NCI-H82 treated with DMSO at 0.1 percent for 48 hours (cell line): ENCODE data around the gene CCN5.
A peak's percentile ranks its signal among the peaks of the same experiment; 100 is the strongest.
"Not testable (repeated sequence)": the region's sequence is repeated elsewhere in the genome, so short reads cannot be mapped to it uniquely, and the experiment has no call there.

ENCODE experiments used
- DNase-seq: peaks from one replicate; lab custom pipeline; 2025; ENCODE audit not compliant: unreplicated experiment; lab: John Stamatoyannopoulos, UW

The CCN5 gene, protein sequence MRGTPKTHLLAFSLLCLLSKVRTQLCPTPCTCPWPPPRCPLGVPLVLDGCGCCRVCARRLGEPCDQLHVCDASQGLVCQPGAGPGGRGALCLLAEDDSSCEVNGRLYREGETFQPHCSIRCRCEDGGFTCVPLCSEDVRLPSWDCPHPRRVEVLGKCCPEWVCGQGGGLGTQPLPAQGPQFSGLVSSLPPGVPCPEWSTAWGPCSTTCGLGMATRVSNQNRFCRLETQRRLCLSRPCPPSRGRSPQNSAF

DNA sequence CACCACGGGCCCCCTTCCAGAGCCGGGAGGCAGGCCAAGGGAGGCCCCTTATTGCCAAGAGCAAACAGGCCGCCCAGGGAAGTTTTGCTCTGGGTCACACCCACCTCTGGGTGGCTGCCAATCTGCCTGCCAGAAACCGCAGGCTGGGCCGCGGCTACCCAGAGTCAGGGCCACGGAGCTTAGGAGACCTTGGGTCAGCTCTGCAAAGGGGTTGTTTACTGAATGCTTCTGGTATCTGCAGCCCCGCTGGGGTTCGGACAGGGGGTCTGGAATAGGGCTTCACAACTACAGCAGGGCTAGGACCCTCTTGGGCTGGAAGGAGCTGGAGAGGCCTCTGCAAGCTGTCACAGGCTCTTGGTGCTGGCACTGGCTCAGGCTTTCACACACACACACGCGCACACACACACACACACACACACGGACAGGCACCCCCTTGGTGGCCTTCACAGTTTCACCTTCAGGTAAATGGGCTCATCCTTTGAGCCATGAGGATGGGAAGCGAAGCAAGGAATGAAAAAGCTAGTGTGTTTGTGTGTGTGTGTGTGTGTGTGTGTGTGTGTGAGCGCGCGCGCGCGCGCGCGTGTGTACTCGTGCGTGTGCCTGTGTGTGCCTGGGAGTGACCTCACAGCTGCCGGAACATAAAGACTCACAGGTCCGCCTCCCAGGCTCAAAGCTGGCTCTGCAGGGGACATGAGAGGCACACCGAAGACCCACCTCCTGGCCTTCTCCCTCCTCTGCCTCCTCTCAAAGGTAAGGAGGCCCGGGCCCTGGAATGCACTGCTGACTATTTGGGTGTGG is at the start of gene CCN5:
Gene CCN5 (plus strand): TSS at position 669 of the 798 bp plus-strand sequence. CDS start 22 bp downstream, at position 691.
- no peak for DNase-seq

DNA sequence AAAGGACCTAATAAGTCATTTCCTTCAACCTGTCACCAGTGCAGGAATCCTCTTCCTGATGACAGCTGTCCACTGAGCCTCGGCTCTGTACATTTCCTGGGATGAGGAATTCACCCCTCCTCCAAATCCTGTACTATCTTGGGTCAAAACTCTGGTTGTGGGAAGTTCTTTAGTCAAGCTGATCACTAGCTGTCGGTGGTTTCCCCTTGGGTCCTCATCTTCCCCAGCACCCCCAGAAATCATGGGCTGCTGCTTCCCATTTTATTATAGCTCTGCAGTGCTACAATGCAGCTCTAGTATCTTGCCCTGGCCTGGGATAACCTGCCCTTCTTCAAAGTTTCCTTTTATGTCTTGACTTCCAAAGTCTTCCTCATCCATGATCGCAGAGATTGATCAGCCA is 49.1 kb upstream of the CCN5 start:
- no peak for DNase-seq

DNA sequence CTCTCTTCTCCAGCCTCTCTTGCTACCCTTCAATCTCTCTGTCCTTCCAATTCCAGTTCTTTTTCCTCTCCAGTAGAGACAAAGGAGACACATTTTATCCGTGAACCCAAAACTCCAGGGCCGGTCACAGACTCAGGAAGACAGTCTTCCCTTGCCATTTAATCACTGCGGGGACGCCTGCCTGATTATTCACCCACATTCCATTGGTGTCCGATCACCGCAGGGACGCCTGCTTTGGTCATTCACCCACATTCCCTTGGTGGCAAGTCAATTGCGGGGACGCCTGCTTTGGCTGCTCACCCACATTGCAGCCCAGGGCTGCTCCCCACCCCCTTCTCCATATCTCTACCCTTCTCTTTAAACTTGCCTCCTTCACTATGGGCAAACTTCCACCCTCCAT is 44.3 kb upstream of the CCN5 start:
- DNase-seq, result not testable (repeated sequence)

DNA sequence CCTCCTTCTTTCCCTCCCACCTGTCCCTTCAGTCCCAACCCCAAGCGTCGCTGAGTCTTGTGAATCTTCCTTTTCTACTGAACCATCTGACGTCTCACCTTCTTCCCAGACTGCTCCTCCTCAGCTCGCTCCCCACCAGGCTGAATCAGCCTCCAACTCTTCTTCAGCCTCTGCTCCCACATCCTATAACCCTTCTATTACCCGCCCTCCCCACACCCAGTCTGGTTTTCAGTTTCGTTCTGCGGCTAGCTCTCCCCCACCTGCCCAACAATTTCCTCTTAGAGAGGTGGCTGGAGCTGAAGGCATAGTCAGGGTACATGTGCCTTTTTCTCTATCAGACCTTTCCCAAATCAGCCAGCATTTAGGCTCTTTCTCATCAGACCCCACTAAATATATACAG is 43.6 kb upstream of the CCN5 start:
- DNase-seq, result not testable (repeated sequence)

DNA sequence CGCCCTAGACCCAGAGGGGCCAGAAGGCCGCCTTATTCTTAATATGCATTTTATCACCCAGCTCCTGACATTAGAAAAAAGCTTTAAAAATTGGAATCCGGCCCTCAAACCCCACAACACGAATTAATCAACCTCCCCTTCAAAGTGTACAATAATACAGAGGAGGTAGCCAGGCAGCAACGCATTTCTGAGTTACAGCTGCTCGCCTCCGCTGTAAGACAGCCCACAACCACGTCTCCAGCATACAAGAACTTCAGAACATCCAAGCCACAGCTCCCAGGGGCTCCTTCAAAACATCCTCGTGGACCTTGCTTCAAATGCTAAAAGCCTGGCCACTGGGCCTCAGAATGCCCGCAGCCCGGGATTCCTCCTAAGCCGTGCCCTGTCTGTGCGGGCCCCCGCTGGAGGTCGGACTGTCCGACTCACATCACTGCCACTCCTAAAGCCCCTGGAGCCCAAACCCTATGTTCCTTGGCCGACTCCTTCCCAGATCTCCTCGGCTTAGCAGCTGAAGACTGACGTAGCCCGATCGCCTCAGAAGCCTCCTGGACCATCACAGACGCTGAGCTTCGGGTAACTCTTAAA is 42.8 kb upstream of the CCN5 start:
- DNase-seq, result not testable (repeated sequence)

DNA sequence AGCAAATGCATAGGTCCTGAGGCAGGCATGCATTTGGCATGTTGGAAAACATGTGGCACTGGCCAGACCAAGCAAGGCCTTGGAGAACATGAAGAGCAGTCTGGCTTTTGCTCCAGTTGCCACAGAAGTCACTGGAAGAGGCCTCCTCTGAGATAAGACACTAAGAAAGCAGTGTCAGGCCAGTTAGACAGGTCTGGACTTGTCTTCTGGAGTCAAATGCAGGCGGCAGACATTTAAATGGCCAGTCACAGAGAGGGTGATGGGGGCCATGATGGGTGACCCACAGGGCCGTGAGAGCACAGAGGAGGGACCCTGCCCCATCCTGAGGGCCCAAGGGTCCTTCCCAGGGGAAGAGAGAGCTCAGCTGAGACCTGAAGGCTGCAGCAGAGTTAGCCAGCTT is 36.9 kb upstream of the CCN5 start:
- no peak for DNase-seq

DNA sequence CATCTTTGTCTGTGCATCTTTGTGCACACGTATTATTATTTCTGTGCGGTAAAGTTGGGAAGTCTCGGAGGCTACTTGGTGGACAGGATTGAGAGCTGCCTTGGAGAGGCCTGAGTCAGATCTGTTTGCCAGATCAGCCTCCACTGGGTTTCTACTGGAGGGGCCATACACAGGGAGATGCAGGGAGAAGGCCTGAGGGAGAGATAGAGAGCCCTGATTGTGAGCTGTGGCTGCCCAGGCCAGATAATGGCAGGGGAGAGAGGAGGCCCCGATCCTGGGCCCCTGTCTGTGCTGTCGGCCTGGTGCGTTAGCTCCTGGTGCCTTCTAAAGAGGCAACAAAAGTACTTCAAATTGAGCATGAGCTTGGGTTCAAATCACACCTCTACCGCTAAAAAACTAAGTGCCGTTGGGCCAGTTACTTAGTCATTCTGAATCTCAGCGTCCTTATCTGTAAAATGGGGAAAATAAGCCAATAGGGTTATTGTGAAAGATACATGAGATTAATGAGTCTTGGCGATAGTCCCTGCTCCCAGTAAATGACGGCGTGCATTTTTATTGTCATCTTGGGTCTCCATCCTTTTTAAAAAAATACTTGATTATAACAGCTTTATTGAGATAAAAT is 36.1 kb upstream of the CCN5 start:
- no peak for DNase-seq

DNA sequence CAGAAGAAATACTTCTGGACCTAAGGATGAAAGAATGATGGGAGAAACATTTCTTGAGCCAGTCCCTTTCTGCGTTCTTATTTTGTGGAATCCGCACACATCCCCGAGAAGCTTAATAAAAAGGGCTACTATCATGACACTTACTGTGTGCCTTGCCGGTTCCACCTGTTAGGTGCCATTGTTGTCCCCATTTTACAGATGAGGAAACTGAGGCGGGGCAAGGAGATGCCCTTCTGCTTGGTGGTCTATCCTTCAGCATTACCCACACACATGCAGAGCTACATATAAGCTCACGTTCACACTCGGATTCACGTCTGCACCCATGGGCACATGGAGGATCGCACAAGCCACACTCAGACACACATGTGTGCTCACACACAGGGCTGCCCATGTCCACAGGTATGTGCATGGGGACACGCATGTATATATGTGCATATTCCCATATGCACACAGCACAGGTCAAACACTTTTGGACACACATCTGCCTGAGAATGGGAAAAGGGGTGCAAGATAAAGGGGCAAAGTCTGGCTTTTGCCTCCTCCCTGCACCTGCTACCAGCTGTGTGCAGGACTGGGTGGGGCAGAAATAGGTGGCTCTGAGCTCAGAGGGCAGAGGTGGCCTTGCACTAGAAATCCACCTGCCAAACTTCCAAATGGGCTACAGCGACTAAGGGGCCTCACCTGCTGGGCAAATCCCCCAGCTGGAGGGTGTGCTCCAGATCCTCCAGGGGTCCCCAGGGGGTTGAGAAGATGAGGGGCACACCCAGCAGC is 33.2 kb upstream of the CCN5 start:
- no peak for DNase-seq

DNA sequence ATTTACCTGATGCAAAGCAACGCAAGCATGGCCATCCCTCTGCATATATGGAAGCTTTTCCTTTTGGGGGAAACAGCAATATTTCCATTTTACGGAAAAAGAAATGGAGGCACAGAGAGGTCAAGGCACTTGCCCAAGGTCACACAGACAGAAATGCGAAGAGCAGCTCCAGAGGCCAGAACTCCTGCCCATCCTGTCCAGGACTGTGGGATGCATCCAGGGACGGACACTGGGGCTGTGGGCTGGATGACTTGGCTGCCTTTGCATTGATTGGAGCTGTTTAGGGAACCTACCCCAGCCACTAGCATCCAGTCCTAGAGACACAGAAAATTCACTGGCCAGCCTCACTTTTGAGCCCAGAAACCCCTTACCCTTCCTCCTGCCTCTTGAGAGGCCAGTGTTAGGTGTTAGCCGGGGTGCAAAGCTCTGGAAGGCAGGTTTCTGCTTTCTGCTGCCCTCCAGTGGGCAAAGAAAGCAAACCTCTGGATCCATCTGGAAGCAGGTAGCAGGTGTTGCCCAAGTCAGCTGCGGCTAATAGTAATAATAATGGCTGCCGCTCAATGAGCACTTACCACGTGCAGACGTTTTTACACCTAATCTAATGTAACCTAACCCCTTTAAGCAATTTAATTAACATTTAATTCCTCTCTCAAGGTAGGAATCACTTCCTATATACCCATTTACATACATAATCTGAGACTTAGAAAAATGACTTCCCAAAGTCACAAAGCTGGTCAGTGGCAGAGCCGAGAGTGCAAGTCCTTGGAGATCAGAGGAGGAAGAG is 31.7 kb upstream of the CCN5 start:
- peak; percentile 28 for DNase-seq

DNA sequence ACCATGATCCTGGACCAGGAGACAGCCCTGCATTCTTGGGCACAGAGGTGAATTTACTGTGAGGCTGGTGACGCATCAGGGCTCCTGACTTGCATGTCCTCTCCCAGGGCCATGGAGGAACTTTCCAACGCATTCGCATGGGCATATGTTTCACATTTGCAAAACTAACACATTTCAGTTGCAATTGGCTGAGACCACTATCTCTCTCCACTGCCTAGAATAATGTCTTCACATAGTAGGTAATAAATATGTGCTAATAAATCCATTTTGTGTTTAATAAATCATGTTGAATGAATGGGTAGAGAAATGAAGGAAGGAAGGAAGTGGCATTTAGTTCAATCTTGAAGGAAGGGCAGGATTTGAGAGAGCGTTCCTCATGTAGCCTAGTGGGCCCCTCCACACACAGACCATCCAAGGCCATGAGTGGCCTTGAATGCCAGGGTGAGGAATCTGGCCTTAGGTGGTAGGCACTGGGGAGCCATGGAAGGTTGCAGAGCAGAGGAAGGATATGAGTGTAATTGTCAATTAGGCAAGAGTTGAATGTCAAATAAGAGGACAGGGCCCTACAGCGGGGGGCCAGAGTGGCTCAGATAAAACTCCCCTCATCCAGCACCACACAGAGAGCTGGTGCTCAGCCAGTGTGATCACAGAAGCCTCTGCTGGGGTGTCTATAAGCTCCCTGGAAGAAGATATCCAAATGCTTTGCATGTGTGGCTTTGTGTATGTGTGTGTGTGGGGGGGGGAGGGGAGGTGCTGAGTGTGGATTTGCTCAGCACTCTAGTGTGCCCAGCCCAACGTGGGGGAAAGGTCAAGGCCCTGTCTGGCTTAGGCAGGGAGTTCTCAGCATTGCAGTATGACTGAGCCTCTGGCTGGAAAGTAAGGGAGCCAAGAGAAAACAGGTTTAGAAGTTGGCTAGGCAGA is 30.9 kb upstream of the CCN5 start:
- no peak for DNase-seq

DNA sequence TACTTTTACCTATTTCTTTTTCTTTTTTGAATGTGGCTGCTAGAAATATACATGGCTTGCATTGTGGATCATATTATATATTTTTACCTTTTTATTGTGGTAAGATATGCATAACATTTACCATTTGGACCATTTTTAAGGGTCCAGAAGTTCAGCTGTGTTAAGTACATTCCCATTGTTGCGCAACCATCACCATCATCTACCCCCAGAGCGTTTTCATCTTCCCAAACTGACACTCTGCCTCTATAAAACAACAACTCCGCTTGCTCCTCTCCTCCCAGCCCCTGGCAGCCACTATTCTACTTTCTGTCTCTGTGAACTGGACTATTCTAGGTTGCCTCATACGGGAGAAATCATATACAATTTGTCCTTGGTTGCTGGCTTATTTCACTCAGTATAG is 28.2 kb upstream of the CCN5 start:
- DNase-seq, result no peak

DNA sequence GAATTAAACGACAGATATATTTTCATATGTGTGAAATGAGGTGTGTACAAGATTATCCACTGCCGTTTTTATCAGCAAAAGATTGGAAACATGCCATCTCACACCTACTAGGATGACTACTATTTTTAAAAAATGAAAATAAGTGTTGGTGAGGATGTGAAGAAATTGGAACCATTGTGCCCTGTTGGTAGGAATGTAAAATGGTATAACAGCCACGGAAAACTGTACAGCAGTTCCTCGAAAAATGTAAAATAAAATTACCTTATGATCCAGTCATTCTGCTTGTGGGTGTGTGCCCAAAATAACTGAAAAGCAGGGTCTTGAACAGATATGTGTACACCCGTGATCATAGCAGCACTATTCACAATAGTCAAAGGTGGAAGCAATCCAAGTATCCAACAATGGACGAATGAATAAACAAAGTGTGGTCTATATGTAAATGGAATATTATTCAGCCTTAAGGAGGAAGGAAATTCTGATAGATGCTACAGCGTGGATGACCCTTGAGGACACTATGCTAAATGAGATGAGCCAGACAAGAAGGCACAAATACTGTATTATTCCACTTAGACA is 27.0 kb upstream of the CCN5 start:
- no peak for DNase-seq

DNA sequence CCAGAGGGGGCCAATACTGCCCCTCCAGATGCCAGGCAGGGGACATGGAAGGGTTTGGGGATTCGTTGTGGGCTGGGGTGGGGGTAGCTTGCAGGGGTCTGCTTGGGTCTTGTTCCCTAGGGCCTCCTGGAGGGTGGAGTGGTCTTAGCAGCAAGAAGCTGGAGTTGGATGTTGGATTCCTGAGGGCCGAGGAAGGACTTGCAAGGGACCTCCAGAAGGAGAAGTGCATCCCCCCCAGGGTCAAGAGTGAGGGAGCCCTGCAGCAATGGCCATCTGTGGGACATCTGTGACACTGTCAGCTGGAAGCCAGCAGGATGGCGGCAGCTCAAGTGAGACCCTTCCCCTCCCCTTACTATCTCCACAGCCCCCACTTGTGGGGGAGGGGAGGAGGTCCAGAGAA is 25.4 kb upstream of the CCN5 start:
- DNase-seq, result no peak

DNA sequence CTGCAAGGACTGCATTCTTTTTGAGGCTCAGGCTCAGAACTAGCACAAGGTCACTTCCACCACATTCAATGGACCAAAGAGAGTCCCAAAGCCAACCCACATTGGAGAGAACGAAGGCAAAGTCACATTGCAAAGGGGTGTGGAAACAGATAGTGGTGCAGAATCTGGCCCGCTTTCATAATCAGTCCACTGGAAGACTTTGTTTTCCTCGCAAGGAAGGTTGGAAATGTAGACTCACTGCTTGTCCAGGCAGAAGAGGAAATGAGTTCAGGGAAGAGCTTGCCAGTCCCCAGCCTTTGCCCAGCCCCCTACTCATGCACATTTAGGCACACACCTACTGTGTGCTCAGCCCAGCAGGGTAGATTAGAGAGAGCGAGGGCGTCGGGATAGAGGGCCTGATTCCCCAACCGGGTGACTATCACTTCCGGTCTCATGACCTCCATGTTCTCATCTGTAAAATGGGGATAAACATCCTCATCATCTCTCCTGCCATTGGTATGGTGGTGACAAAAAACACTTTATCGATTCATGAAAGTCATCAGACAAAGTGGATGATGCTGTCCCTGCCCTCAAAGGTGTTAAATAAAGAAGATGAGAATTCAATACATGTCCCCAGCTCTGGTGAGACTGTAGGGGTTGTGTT is 24.3 kb upstream of the CCN5 start:
- DNase-seq, result no peak

DNA sequence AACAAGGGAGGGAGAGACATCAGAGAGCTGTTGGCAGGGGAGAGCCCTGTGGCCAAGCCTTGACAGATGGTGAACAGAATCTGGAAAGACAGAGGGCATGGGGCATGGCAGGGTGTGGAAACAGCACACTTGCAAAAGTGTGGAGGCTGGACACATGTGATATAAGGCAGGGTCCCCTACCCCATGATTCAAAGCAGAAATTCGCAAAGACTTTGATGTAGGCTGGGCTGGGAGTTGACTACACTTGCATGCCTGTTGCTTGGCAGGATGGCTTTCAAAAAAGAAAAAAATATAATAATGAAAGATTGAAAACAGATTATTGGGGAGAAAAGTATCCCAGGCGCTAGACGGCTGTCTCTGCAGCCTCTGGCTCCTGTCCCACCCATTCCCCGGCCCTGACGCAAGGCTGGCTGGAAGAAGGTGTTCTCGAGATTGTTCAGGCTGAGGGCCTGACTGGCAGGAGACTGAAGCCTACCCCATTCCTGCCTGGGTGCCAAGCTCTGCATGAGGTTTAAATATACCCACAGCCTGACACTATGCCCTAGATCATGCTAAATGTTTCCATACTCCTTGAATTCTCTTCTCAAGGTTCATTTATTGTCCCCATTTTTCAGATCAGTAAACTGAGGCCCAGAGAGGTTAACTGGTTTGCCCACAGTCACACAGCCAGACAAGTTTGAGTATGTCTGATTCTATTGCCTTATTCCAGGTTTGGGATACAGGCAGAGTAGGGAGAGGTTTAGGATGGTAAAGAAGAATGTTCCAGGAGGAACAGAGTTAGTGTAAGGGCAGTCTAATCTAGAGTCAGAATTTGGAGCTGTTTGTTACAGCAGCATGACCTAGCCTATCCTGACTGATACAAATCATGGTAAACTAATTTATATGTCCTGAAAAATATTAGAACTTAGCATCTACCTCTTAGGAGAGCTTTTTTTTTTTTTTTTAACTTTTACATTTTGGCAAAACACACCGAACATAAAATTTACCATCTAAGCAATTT is 23.4 kb upstream of the CCN5 start:
- no peak for DNase-seq

DNA sequence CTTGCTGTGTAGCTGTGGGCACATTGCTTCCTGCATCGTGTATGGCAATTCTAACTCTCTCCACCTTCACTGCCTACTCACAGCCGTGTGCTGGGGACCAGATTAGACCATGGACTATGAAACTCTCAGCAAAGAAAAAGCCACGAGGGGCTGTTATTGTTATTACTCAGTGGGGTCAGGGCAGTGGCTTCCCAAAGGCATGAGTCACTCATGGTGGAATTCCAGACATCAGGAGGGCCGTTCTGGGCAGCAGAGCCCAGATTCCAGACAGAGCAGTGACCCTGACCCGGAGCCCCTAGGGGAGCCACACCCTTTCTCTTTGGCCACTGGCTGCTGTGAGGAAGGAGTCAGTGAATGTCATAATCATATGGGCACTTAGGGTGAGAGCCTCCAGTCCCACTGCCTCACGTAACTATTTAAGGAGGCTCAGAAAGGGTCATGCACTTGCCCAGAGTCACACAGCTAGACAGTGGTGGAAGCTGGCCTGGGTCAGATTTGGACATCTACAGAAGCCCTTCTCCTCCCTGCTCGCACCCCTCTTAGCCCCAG is 22.2 kb upstream of the CCN5 start:
- no peak for DNase-seq

DNA sequence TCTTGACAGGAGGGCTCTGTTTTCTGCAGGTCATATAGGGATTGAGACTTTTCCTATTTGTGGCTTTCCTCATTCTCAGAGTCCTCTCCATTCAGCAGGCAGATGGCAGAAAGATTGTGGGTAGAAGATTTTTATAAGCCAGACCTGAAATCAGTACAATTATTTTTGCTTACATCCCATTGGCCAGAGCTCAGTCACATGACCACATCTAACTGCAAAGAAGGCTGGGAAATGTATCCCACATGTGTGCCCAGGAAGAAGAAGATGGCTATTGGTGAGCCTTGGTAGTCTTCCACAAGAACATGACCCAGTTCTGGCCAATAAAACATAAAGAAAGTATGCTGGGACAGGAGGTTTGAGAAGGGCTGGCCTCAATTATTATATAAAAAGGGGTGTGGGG is 21.5 kb upstream of the CCN5 start:
- no peak for DNase-seq
